ENCODE data around the gene IL1RAPL1. TPM values are rescaled to one million over a fixed set of nuclear protein-coding genes. Genes with fewer than 3 reads are reported as not detected.

IL1RAPL1 gene
- total and polyA plus RNA-seq, 9 of the 15 experiments (the other 6 are each of a cell fraction or from before 2014, with no cell fraction given): 0.04 to 0.07 (median 0.04) TPM; not detected in 6

DNA sequence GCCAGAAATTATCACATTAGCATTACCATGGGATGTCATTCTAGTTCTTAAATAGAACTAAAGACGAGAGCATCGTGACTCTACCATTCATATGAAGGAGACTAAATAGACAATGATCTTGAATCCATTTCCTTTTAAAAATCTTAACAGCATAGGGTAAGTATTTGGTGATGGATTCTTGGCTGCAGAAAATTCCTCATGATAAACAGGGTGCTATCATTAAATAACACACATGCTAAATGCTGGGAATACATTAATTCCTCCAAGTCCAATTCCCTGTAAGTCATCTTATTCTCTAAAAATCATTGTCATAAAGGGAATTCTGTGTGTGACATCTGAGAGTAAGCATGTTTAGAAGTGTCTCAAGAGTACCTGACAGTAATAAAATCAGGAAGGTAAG lies 1157.7 kb downstream of the IL1RAPL1 start:
- 0% methylated on average over 2 of the region's 2 CpGs for WGBS (ENCODE audit: insufficient coverage, low coverage, missing lambda C conversion rate)
- H4K20me1 ChIP-seq (replicated peaks; ENCODE audit: control insufficient read depth, insufficient read depth, low read length): no peaks in the 10 kb centered on the region

More for the DNA sequence above, 1157.7 kb downstream of the IL1RAPL1 start:
- DNase-seq (ENCODE audit: extremely low read depth in 1 of 4, low spot score in 3 of 4) (no peak), FAIRE-seq (no peak), ATAC-seq (no peak)
- Histone ChIP-seq H3K9me3 (replicated peaks; ENCODE audit: control insufficient read depth, insufficient read depth, low read depth, low read length) (no peaks in the 10 kb centered on the region), H3K4me3 (no peak overlapping the region), H2AFZ (ENCODE audit: low read depth, low read length) (no peak overlapping the region), H3K4me2 (ENCODE audit: insufficient read depth, low read length) (no peak overlapping the region), H3K27me3 (ENCODE audit: control insufficient read depth in 2 of 2, insufficient read depth in 2 of 2, low read length in 2 of 2) (no peaks in the 10 kb centered on the region), H3K9me1 (ENCODE audit: control insufficient read depth, insufficient read depth, low read length) (no peaks in the 10 kb centered on the region), H3K27ac (ENCODE audit: extremely low read depth, low read depth, low read length) (no peak overlapping the region), H3K36me3 (ENCODE audit: control insufficient read depth, insufficient read depth, low read length) (no peaks in the 10 kb centered on the region), H3K79me2 (ENCODE audit: control insufficient read depth, insufficient read depth, low read length) (no peaks in the 10 kb centered on the region), H3K4me1 (replicated peaks in 1 of 2; ENCODE audit: control insufficient read depth in 2 of 2, insufficient read depth in 2 of 2, low read length in 2 of 2) (no peaks in the 10 kb centered on the region), H3K9ac (ENCODE audit: insufficient read depth in 1 of 2, low read depth in 2 of 2, low read length in 2 of 2) (no peak overlapping the region)
- ChIA-PET POLR2A (no interaction called here), CTCF (ENCODE audit: low intra/inter-chr PET ratio) (no interaction called here)
- in situ Hi-C loops (cut with MboI): no loop called here
- no TSS peak for BruUV-seq (replicated peaks)
- TF ChIP-seq CCAR2 (IDR thresholded peaks at IDR 0.05; ENCODE audit: low read depth, low read length) (no peak), NBN (IDR thresholded peaks at IDR 0.05; ENCODE audit: low read depth) (no peak), SREBF2 (CRISPR knock-in tag; IDR thresholded peaks at IDR 0.05) (no peak), THRB (CRISPR knock-in tag; conservative IDR thresholded peaks at IDR 0.05) (no peak), BDP1 (IDR thresholded peaks at IDR 0.05; ENCODE audit: insufficient read depth, insufficient read length) (no peak), PHB2 (IDR thresholded peaks at IDR 0.05; ENCODE audit: low read depth) (no peak), TGIF2 (CRISPR knock-in tag; IDR thresholded peaks at IDR 0.05) (no peak), KLF10 (CRISPR knock-in tag; IDR thresholded peaks at IDR 0.05) (no peak), NFYB (IDR thresholded peaks at IDR 0.05; ENCODE audit: extremely low read depth, insufficient read length) (no peak), HNRNPUL1 (IDR thresholded peaks at IDR 0.05; ENCODE audit: low read length) (no peak), NEUROD1 (IDR thresholded peaks at IDR 0.05; ENCODE audit: borderline replicate concordance, low read depth, low read length, partially characterized antibody) (no peak), ZNF778 (CRISPR knock-in tag; IDR thresholded peaks at IDR 0.05) (no peak), ZNF764 (CRISPR knock-in tag; IDR thresholded peaks at IDR 0.05; ENCODE audit: low read depth) (no peak)
- TF ChIP-seq, protein P1, sequence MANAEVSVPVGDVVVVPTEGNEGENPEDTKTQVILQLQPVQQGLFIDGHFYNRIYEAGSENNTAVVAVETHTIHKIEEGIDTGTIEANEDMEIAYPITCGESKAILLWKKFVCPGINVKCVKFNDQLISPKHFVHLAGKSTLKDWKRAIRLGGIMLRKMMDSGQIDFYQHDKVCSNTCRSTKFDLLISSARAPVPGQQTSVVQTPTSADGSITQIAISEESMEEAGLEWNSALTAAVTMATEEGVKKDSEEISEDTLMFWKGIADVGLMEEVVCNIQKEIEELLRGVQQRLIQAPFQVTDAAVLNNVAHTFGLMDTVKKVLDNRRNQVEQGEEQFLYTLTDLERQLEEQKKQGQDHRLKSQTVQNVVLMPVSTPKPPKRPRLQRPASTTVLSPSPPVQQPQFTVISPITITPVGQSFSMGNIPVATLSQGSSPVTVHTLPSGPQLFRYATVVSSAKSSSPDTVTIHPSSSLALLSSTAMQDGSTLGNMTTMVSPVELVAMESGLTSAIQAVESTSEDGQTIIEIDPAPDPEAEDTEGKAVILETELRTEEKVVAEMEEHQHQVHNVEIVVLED (CRISPR knock-in tag; IDR thresholded peaks at IDR 0.05): no peak
- intact Hi-C loops (cut with micrococcal nuclease): no loop called here

Measured in K562 (cell line).